Mesendoderm (in vitro differentiated cells): ENCODE data around the gene FGA.

Experiments used
- DNase-seq: peaks from one replicate; pipeline ENCODE4 v3.0.0; 2013
- H2AK5ac ChIP-seq: 2 replicates; pipeline ENCODE4 v1.6.1; 2013; ENCODE audit warnings: low read length, inconsistent platforms
- H2BK120ac ChIP-seq: 2 replicates; pipeline ENCODE4 v1.6.1; 2013; ENCODE audit warnings: low read depth, mild to moderate bottlenecking, low read length, moderate library complexity, mixed read lengths
- H2BK15ac ChIP-seq: replicated peaks from 2 replicates; pipeline ENCODE4 v1.6.1; 2013; ENCODE audit warnings: low read depth, mild to moderate bottlenecking, moderate library complexity
- H2BK5ac ChIP-seq: 2 replicates; pipeline ENCODE4 v1.6.1; 2013; ENCODE audit warnings: low read length, inconsistent platforms
- H3K18ac ChIP-seq: 2 replicates; pipeline ENCODE4 v1.6.1; 2013; ENCODE audit warnings: mild to moderate bottlenecking, low read length, mixed read lengths
- H3K23ac ChIP-seq: one replicate; pipeline ENCODE4 v1.6.1; 2013; ENCODE audit warnings: low read length
- H3K27ac ChIP-seq: 2 replicates; pipeline ENCODE4 v1.5.1; 2013; ENCODE audit warnings: low read depth, mild to moderate bottlenecking, inconsistent platforms, low read length, moderate library complexity
- H3K27me3 ChIP-seq: 2 replicates; pipeline ENCODE4 v1.6.1; 2013; ENCODE audit warnings: low read length, control low read depth, mild to moderate bottlenecking, inconsistent platforms; ENCODE audit not compliant: insufficient read depth, poor library complexity
- H3K36me3 ChIP-seq: 2 replicates; pipeline ENCODE4 v1.6.1; 2013; ENCODE audit warnings: low read length, inconsistent platforms; ENCODE audit not compliant: control insufficient read depth, insufficient read depth
- H3K4ac ChIP-seq: one replicate; pipeline ENCODE4 v1.6.1; 2013; ENCODE audit warnings: low read depth, mild to moderate bottlenecking, low read length, moderate library complexity
- H3K4me1 ChIP-seq: 2 replicates; pipeline ENCODE4 v1.6.1; 2013; ENCODE audit warnings: low read depth, low read length, inconsistent platforms; ENCODE audit not compliant: control insufficient read depth
- H3K4me2 ChIP-seq: 2 replicates; pipeline ENCODE4 v1.6.1; 2013; ENCODE audit warnings: low read length
- H3K4me3 ChIP-seq: 2 replicates; pipeline ENCODE4 v1.5.1; 2013; ENCODE audit warnings: mild to moderate bottlenecking, low read length
- H3K56ac ChIP-seq: one replicate; pipeline ENCODE4 v1.6.1; 2013; ENCODE audit warnings: low read length
- H3K79me1 ChIP-seq: 2 replicates; pipeline ENCODE4 v1.6.1; 2013; ENCODE audit warnings: low read length, inconsistent platforms
- H3K79me2 ChIP-seq: 2 replicates; pipeline ENCODE4 v1.6.1; 2013; ENCODE audit warnings: mild to moderate bottlenecking, low read length; ENCODE audit not compliant: control insufficient read depth, insufficient read depth
- H3K9ac ChIP-seq: 2 replicates; pipeline ENCODE4 v1.6.1; 2013; ENCODE audit warnings: low read length, inconsistent platforms
- H4K5ac ChIP-seq: one replicate; pipeline ENCODE4 v1.6.1; 2013; ENCODE audit warnings: low read length
- H4K8ac ChIP-seq: one replicate; pipeline ENCODE4 v1.6.1; 2013; ENCODE audit warnings: low read depth, mild to moderate bottlenecking, control low read depth, low read length, moderate library complexity
- WGBS: extraction: QIAGEN DNeasy Blood & Tissue Kit; methylation state at CpG from one replicate; pipeline ENCODE4 v1.1.7; 2013; ENCODE audit warnings: low lambda C conversion rate, missing lambda C conversion rate; ENCODE audit not compliant: insufficient coverage; ENCODE audit errors: extremely low coverage; 5-methylcytosine and 5-hydroxymethylcytosine counted together

FGA gene

GRCh38 chr4:154560824-154561231 is 29.7 kb downstream of the FGA start:
- H3K9ac ChIP-seq, result no peak overlapping the region
- H4K5ac ChIP-seq, result no peak overlapping the region
- H3K27ac ChIP-seq, result no peak overlapping the region
- H3K23ac ChIP-seq, result no peak overlapping the region
- no peak overlapping the region for H3K18ac ChIP-seq
- H2AK5ac ChIP-seq, result no peak overlapping the region
- no peak overlapping the region for H4K8ac ChIP-seq
- H3K79me2 ChIP-seq, result no peaks in the 10 kb centered on the region
- H2BK15ac ChIP-seq, result no peak overlapping the region
- H3K4ac ChIP-seq, result no peak overlapping the region
- H2BK120ac ChIP-seq, result no peak overlapping the region
- WGBS, result no CpG with 5 or more reads among the region's 4 CpGs
- H3K56ac ChIP-seq, result no peak overlapping the region
- no peak overlapping the region for H3K4me3 ChIP-seq
- H3K27me3 ChIP-seq, result no peaks in the 10 kb centered on the region
- no peak overlapping the region for H3K4me2 ChIP-seq
- H2BK5ac ChIP-seq, result no peak overlapping the region
- DNase-seq, result no peak
- H3K4me1 ChIP-seq, result no peaks in the 10 kb centered on the region
- no peaks in the 10 kb centered on the region for H3K79me1 ChIP-seq
- H3K36me3 ChIP-seq, result no peaks in the 10 kb centered on the region

- no CpG with 5 or more reads among the region's 1 CpG for WGBS
- no peak overlapping the region for H3K18ac ChIP-seq
- no peaks in the 10 kb centered on the region for H3K4me1 ChIP-seq
- no peaks in the 10 kb centered on the region for H3K79me2 ChIP-seq
- H3K4me3 ChIP-seq, result no peak overlapping the region
- no peak overlapping the region for H3K4me2 ChIP-seq
- H3K23ac ChIP-seq, result no peak overlapping the region
- H2AK5ac ChIP-seq, result no peak overlapping the region
- no peak for DNase-seq
- no peaks in the 10 kb centered on the region for H3K79me1 ChIP-seq
- no peak overlapping the region for H4K5ac ChIP-seq
- H4K8ac ChIP-seq, result no peak overlapping the region
- H2BK5ac ChIP-seq, result no peak overlapping the region
- H3K4ac ChIP-seq, result no peak overlapping the region
- no peak overlapping the region for H3K27ac ChIP-seq
- no peaks in the 10 kb centered on the region for H3K36me3 ChIP-seq
- no peak overlapping the region for H3K56ac ChIP-seq
- H2BK15ac ChIP-seq, result no peak overlapping the region
- no peak overlapping the region for H2BK120ac ChIP-seq
- no peaks in the 10 kb centered on the region for H3K27me3 ChIP-seq
- H3K9ac ChIP-seq, result no peak overlapping the region
Measured at GRCh38 chr4:154560419-154560801, 30.1 kb downstream of the FGA start.

- Histone ChIP-seq H3K79me2 (no peaks in the 10 kb centered on the region), H3K56ac (no peak overlapping the region), H3K18ac (no peak overlapping the region), H3K9ac (no peak overlapping the region), H3K27me3 (no peaks in the 10 kb centered on the region), H3K27ac (no peak overlapping the region), H3K79me1 (no peaks in the 10 kb centered on the region), H2BK120ac (no peak overlapping the region), H3K36me3 (no peaks in the 10 kb centered on the region), H4K8ac (no peak overlapping the region), H3K23ac (no peak overlapping the region), H2AK5ac (no peak overlapping the region), H2BK15ac (no peak overlapping the region), H3K4me2 (no peak overlapping the region), H4K5ac (no peak overlapping the region), H3K4ac (no peak overlapping the region), H3K4me1 (no peaks in the 10 kb centered on the region), H3K4me3 (no peak overlapping the region), H2BK5ac (no peak overlapping the region)
- DNase-seq, result peak; percentile 78
- no CpG with 5 or more reads among the region's 9 CpGs for WGBS
Measured at GRCh38 chr4:154559494-154560418, 30.8 kb downstream of the FGA start.

- Histone ChIP-seq H3K79me2 (no peaks in the 10 kb centered on the region), H3K9ac (no peak overlapping the region), H3K79me1 (no peaks in the 10 kb centered on the region), H3K4me2 (no peak overlapping the region), H4K8ac (no peak overlapping the region), H3K36me3 (no peaks in the 10 kb centered on the region), H2AK5ac (no peak overlapping the region), H3K4me3 (no peak overlapping the region), H3K27ac (no peak overlapping the region), H3K56ac (no peak overlapping the region), H3K23ac (no peak overlapping the region), H2BK15ac (no peak overlapping the region), H2BK120ac (no peak overlapping the region), H4K5ac (no peak overlapping the region), H3K4ac (no peak overlapping the region), H3K4me1 (no peaks in the 10 kb centered on the region), H3K18ac (no peak overlapping the region), H3K27me3 (no peaks in the 10 kb centered on the region), H2BK5ac (no peak overlapping the region)
- DNase-seq, result no peak
- no CpG with 5 or more reads among the region's 1 CpG for WGBS
Measured at GRCh38 chr4:154559141-154559493, 31.4 kb downstream of the FGA start.

- H3K36me3 ChIP-seq, result no peaks in the 10 kb centered on the region
- no peak overlapping the region for H3K56ac ChIP-seq
- no peak overlapping the region for H3K4me3 ChIP-seq
- DNase-seq, result peak; percentile 80
- no peak overlapping the region for H3K4me2 ChIP-seq
- no peak overlapping the region for H3K9ac ChIP-seq
- no peak overlapping the region for H2BK5ac ChIP-seq
- H3K27me3 ChIP-seq, result no peaks in the 10 kb centered on the region
- H4K8ac ChIP-seq, result no peak overlapping the region
- H3K4ac ChIP-seq, result no peak overlapping the region
- no peak overlapping the region for H3K23ac ChIP-seq
- H3K4me1 ChIP-seq, result peaks cover 2% of the 10 kb centered on the region
- H2BK15ac ChIP-seq, result no peak overlapping the region
- no CpG with 5 or more reads among the region's 6 CpGs for WGBS
- H3K79me2 ChIP-seq, result peaks cover 17% of the 10 kb centered on the region
- H2AK5ac ChIP-seq, result no peak overlapping the region
- H3K18ac ChIP-seq, result no peak overlapping the region
- no peak overlapping the region for H4K5ac ChIP-seq
- no peak overlapping the region for H3K27ac ChIP-seq
- no peak overlapping the region for H2BK120ac ChIP-seq
- peaks cover 8% of the 10 kb centered on the region for H3K79me1 ChIP-seq
Measured at GRCh38 chr4:154551872-154552686, 38.5 kb downstream of the FGA start.
